Hematopoietic multipotent progenitor cell treated with erythropoietin and hydrocortisone succinate and interleukin-3 and kit ligand, for 17 days (in vitro differentiated cells): Measurements from ENCODE around the gene NEDD8.

ENCODE experiments used
- DNase-seq: peaks from one replicate; pipeline ENCODE4 v3.0.0-alpha.2; 2015; ENCODE audit warnings: low spot score

The NEDD8 gene

GRCh38 chr14:24232121-24232644 is at the start of gene NEDD8:
TSS of gene NEDD8 (minus strand) at chr14:24232367. CDS start at chr14:24232267, 100 bp downstream.
- peak; percentile 92 for DNase-seq

- DNase-seq: no peak
Measured at GRCh38 chr14:24281636-24282035, 49.5 kb upstream of the NEDD8 start.

- no peak for DNase-seq
Measured at GRCh38 chr14:24280797-24281460, 48.8 kb upstream of the NEDD8 start.

- peak; percentile 67 for DNase-seq
Measured at GRCh38 chr14:24279301-24280186, 47.4 kb upstream of the NEDD8 start.

GRCh38 chr14:24278424-24278823 is 46.3 kb upstream of the NEDD8 start:
- no peak for DNase-seq

GRCh38 chr14:24277606-24278321 is 45.6 kb upstream of the NEDD8 start:
- DNase-seq: no peak

GRCh38 chr14:24277071-24277470 is 44.9 kb upstream of the NEDD8 start:
- no peak for DNase-seq

- DNase-seq: peak; percentile 36
Measured at GRCh38 chr14:24274101-24274543, 42.0 kb upstream of the NEDD8 start.

- no peak for DNase-seq
Measured at GRCh38 chr14:24273422-24273998, 41.3 kb upstream of the NEDD8 start.

GRCh38 chr14:24272467-24272866 is 40.3 kb upstream of the NEDD8 start:
- no peak for DNase-seq

GRCh38 chr14:24271834-24272263 is 39.7 kb upstream of the NEDD8 start:
- no peak for DNase-seq

GRCh38 chr14:24271134-24271833 is 39.1 kb upstream of the NEDD8 start, which contains the start of gene RABGGTA:
TSS of gene RABGGTA (minus strand) at chr14:24271597. CDS start at chr14:24271115, 482 bp downstream.
- DNase-seq: peak; percentile 91

- DNase-seq: no peak
Measured at GRCh38 chr14:24270537-24271133, 38.5 kb upstream of the NEDD8 start.

GRCh38 chr14:24269910-24270536 is 37.9 kb upstream of the NEDD8 start:
- DNase-seq: no peak

- DNase-seq: no peak
Measured at GRCh38 chr14:24269368-24269767, 37.2 kb upstream of the NEDD8 start.

GRCh38 chr14:24268225-24268624 is 36.1 kb upstream of the NEDD8 start:
- DNase-seq: no peak

- DNase-seq: no peak
Measured at GRCh38 chr14:24267516-24267915, 35.3 kb upstream of the NEDD8 start.

- no peak for DNase-seq
Measured at GRCh38 chr14:24266344-24267244, 34.4 kb upstream of the NEDD8 start.

GRCh38 chr14:24264298-24264697 is 32.1 kb upstream of the NEDD8 start:
- no peak for DNase-seq
